ENCODE results near the gene HNF4A.

HNF4A gene

DNA sequence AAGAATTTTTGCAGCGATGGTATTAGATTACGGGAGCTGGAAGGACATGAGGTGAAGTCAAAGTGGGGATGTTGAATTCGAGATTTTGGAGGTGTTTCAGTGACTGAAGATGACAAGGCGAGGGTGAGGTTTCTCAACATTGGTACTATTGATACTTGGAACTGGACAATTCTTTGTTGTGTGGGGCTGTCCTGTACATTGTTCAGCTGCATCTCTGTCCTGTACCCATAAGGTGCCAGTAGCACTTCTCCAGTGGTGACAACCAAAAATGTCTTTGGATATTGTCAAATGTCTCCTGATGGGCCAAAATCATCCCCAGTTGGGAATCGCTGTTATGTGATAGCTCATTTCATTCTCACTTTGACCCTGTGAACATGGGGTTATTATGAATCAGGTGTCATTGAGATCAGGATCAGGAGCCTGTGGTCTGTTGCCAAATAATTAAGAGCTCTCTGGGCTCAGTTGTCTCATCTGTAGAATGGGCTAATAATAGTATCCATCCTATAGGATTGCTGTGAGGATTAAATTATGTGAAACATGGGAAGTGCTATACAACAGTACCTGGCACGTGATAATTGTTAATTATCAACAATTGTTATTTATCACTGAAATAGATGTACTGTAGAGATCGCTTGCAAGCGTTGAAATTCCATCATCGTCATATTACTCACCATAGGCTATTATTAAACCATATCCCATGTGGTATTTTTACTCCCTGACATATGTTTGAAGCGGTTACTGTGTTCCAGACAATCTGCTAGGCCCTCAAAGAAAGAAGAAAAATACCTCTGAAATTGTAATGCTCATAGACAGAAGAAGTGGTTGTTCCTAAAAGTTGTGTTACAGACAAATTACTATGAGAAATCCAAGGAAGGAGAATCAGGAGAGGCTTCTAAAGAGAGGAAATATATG is 71.6 kb downstream of the HNF4A start:
- no peak for DNase-seq

- no peak for DNase-seq
Observed at GRCh38 chr20:44427804-44428173, 72.3 kb downstream of the HNF4A start.

DNA sequence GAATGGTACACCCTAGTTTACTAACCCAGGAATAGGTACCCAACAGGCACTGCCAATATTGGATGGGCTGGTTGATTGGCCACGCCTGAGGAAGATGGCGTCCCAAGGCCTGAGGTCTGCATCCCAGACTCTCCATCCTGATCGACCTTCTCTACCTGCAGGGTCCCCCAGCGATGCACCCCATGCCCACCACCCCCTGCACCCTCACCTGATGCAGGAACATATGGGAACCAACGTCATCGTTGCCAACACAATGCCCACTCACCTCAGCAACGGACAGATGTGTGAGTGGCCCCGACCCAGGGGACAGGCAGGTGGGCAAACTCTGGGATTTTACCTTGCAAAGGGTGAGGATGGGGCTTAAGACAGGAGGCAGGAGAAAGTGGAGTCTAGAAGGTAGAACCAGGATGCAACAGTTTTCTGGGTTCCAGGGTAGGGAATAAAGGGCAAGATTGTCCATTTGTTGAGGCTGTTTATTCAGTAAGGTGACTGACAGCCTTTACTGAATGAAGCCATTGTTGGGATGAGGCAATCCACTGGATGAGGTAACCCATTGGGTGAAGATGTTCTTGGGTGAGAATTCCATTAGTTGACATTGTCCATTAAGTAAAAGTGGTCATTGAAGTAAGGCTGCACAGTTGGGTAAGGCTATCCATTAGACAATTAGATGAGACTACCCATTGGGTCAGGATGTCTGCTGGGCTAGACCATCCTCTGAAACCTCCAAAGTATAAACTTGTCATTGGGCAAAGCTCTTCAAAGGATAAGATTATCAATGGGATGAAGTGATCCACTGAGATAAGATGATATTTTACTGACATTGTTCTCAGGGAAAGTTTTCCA is 72.9 kb downstream of the HNF4A start:
- DNase-seq = no peak

DNA sequence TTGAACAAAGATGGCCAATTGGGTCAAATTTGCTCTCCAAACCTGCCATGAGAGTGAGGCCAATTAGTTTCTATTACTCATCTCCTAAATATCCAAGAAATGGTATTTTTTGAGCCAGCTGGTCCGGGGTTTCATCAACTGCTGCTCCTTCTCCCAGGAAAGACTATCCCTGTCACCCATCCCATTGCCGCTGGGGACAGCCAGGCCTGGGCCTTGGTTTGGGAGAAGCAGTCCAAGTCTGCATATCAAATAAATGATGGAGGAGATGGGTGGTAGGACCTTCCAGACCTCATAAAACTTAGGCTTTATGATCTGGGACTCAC is 73.5 kb downstream of the HNF4A start:
- no peak for DNase-seq

DNA sequence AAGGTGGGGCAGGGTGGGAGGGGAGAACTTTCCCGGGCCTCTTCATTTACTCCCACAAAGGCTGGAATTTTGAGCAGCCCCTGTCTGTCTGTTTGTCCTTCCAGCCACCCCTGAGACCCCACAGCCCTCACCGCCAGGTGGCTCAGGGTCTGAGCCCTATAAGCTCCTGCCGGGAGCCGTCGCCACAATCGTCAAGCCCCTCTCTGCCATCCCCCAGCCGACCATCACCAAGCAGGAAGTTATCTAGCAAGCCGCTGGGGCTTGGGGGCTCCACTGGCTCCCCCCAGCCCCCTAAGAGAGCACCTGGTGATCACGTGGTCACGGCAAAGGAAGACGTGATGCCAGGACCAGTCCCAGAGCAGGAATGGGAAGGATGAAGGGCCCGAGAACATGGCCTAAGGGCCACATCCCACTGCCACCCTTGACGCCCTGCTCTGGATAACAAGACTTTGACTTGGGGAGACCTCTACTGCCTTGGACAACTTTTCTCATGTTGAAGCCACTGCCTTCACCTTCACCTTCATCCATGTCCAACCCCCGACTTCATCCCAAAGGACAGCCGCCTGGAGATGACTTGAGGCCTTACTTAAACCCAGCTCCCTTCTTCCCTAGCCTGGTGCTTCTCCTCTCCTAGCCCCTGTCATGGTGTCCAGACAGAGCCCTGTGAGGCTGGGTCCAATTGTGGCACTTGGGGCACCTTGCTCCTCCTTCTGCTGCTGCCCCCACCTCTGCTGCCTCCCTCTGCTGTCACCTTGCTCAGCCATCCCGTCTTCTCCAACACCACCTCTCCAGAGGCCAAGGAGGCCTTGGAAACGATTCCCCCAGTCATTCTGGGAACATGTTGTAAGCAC is 74.1 kb downstream of the HNF4A start:
- DNase-seq = no peak

DNA sequence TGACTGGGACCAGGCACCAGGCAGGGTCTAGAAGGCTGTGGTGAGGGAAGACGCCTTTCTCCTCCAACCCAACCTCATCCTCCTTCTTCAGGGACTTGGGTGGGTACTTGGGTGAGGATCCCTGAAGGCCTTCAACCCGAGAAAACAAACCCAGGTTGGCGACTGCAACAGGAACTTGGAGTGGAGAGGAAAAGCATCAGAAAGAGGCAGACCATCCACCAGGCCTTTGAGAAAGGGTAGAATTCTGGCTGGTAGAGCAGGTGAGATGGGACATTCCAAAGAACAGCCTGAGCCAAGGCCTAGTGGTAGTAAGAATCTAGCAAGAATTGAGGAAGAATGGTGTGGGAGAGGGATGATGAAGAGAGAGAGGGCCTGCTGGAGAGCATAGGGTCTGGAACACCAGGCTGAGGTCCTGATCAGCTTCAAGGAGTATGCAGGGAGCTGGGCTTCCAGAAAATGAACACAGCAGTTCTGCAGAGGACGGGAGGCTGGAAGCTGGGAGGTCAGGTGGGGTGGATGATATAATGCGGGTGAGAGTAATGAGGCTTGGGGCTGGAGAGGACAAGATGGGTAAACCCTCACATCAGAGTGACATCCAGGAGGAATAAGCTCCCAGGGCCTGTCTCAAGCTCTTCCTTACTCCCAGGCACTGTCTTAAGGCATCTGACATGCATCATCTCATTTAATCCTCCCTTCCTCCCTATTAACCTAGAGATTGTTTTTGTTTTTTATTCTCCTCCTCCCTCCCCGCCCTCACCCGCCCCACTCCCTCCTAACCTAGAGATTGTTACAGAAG is 75.0 kb downstream of the HNF4A start:
- DNase-seq = no peak

DNA sequence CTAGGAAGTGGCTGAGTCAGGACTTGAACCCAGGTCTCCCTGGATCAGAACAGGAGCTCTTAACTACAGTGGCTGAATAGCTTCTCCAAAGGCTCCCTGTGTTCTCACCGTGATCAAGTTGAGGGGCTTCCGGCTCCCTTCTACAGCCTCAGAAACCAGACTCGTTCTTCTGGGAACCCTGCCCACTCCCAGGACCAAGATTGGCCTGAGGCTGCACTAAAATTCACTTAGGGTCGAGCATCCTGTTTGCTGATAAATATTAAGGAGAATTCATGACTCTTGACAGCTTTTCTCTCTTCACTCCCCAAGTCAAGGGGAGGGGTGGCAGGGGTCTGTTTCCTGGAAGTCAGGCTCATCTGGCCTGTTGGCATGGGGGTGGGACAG is 75.6 kb downstream of the HNF4A start:
- DNase-seq = no peak

- DNase-seq = no peak
Observed at GRCh38 chr20:44431502-44432234, 76.2 kb downstream of the HNF4A start.

DNA sequence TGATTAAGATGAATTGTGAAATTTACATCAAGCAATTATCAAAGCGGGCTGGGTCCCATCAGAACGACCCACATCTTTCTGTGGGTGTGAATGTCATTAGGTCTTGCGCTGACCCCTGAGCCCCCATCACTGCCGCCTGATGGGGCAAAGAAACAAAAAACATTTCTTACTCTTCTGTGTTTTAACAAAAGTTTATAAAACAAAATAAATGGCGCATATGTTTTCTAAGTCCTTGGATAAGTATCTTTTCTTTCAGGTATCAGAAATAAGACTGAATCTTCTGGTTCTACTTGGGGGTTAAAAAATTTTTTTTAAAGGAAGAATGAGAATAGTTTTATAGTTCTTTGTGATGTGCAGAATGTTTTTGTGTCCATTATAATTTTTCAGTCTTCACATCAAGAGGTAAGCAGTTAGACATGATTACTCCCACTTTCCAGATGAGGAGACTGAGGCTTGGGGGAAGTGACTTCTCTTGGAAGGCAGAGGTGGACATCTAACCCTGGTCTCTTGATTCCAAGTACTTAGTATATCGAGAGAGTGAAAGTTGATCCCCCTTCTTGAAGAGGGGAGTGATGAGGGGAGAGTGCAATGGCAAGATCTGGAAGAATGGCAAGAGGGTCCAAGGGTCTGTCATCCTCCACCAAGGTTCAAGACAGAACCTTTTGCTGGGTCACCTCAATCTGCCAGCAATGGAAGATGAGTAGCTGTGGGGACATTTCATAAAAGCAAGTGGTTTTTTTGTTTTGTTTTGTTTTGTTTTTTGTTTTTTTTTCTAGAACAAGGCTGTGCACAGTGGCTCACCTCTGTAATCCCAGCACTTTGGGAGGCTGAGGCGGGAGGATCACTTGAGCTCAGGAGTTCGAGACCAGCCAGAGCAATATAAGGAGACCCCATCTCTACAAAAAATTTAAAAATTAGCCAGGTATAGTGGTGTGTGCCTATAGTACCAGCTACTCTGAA is 77.4 kb downstream of the HNF4A start:
- DNase-seq = no peak

GRCh38 chr20:44433751-44434538 is 78.4 kb downstream of the HNF4A start:
- DNase-seq = no peak

GRCh38 chr20:44435630-44436335 is 80.3 kb downstream of the HNF4A start:
- no peak for DNase-seq

GRCh38 chr20:44436393-44436792 is 80.9 kb downstream of the HNF4A start:
- no peak for DNase-seq

DNA sequence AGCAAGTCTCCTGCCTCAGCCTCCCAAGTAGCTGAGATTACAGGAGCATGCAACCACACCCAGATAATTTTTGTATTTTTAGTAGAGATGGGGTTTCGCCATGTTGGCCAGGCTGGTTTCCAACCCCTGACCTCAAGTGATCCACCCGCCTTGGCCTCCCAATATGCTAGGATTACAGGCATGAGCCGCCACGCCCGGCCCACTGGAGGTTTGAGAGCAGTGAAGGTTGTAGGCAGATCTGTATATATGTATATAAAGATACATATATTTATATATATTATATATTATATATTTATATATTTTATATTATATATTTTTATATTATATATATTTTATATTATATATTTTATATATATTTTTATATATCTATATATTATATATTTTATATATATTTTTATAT is 82.0 kb downstream of the HNF4A start:
- no peak for DNase-seq

- DNase-seq = no peak
Observed at GRCh38 chr20:44438782-44439181, 83.3 kb downstream of the HNF4A start.

DNA sequence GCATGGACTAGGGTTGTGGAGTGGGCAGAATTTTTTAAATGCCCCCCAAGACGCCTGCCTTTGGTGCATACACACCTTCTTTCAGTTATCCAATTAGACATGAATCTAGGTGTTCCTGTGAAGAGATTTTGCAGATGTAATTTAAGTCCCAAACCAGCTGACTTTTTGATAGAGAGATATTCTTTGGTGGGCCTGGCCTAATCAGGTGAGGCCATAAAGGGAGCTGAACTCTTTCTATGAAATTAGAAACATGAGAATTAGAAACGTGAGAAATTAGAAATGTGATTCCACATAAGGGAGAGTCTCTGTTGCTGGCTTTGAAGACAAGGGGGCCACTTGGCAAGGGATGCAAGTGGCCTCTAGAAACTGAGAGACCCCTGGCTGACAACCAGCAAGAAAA is 83.8 kb downstream of the HNF4A start:
- no peak for DNase-seq

DNA sequence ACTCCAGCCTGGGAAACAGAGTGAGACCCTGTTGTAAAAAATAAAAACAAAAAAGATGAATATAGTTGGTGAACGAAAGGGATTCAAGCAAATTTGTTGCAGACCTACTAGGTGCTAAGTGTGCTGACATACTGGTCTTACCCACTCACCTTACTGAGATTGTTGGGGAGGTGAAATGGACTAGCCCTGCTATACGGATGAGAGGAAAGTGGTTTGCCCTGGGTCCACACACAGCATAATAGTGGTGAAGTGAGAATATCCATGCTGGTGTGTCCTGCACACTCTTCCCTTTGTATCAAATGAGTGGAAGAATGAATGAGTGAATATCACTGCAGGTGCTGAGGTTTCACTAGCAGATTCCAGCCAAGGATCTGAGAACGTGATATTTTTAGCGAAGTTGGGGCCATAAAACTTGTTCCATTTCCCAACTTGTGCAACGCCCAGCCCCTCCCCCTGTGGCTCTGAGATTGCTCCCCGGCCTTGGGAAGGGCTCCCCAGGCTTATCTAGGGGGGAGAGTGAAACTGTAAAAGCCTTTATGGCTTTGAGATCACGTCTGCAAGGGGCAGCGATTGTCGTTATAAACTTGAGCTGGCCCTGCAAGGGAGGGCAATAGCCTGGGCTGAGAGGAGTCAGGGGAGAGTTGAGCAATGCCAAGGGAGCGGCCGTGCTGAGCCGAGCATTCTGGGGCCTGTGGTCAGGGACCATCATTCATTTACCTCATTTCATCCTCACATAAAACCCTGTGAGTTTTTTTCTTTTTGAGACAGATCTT is 87.0 kb downstream of the HNF4A start:
- no peak for DNase-seq

DNA sequence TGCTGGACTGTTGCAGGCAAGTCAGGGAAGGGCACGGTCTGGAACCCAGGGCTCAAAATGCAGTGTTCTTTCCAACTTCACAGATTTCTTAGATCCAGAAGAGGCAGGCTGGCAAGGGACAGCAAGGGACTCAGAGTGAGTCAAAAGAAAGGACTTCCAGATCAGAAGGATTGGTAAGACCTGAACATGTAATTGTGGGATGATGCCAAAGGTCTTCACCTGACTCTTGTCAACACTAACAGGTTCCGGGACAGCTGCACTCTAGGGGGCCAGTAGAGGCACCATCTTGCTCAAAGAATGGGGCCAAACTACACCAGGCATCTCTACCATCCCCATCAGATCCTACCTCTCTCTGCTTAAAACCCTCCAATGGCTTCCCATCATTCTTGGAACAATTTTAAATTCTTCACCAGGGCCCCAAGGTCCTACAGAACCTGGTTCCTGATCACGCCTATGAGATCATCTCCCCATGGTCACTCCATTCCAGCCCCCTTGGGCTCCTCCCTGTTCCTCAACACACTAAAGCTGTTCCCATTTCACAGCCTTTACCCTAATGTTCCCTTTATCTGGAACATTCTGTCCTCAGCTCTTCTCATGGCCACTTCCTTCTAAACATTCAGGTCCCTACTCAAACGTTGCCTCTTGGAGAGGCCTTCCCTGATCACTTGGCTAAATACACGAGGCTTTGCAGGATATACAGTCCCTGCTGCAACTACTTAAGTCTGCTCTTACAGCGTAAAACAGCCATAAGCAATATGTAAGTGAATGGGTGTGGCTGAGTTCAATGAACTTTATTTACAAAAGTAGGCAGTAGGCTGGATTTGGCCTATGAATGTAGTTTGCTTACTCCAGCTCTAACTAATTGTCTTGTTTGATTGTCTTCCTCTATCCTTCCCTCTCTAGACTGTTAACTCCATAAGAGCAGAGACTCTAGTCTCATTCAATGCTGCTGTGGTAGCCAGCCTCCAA is 90.5 kb downstream of the HNF4A start:
- no peak for DNase-seq

Measured in NCI-H1436 (cell line).